Suppressor macrophage treated with lipopolysaccharide for 4 hours (primary cell): Measurements from ENCODE around the gene KLF9.
A peak's percentile ranks its signal among the peaks of the same experiment; 100 is the strongest.

Experiments used
- DNase-seq: peaks from one replicate; pipeline ENCODE4 v3.0.0-alpha.2; 2020

Gene KLF9

DNA sequence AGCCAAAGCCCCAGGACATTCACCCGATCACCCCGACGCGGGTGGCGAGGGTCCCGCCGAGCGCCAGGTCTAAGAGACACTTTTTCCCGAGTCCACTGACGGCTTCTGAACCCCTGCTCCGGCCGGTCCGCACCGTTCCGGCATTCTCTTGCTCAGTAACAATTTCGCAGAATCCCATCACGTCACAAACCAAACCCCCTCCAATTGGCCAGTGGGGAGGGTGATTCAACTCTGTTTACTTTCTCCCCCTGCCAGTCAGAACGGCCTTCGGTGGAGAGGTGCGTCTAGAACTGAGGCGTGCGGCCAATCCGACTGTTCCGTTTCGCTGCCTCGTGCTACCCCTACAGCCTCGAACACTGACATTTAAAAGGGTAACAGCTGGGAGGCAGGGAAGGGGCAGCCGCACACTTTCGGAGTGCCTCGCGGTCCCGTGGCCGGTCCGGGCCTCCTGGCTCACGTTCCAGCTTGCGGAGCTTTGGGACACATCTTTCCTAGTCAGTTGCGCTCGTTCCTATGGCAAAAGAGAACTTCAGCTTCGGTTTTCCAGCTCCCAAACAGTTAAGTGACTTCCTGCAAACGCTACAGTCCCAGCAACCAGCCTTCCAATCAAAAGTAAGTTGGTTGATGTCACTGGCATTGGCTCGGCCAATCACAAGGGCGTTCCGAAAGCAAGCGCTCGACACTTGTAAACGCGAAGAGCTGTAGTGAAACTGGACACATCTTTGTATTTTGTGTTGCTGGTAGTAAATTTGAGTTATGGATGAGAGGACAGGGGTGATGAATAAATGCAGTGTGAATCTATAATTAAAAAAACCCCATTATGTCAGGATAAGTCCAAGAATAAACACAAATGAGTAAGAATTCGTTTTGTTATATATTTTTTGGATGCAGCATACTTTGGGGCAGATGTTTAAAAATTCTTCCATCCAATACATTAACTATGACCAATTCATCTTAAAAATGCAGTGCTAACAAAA is at the start of gene KLF9:
Gene KLF9 (minus strand): TSS at position 859 of the 977 bp plus-strand sequence. CDS start 1,294 bp downstream, outside the sequence.
- peak; percentile 95 for DNase-seq

DNA sequence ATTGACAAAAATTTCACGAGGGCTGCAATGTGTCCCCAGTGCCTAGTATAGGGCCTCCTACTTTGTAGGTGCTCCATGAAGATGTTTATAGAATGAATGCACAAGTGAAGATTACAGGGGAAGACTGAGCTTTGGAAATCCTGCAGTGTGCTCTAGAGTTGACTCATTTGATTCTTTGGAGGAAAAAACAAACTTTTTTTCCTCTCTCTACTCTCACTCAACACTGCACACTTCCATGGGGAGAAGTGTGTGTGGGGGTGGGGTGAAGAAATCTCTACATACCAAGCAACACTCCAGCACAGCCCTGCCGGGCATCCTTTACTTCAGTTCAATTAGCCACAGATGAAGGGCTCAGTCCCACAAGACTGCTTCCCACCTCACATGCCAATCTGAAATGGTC is 49.4 kb upstream of the KLF9 start:
- DNase-seq = no peak

DNA sequence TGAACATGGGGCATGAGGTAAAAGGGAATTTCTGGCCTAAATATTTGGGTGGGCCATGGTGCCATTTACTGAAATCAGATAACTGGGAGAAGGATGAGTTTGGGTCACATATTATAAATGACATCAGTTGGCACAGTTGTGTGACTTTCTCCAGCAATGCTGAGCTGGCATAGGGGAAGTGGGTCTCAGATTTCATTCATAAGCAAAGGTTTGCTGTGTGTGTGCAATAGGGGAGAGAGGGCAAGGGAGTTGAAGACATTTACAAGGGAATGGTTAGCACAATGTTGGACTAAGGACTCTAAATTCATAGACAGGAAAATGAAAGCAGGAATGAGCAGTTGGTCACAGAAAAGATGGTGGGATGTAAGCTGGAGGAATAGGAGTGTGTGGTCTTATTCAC is 47.8 kb upstream of the KLF9 start:
- DNase-seq = no peak

DNA sequence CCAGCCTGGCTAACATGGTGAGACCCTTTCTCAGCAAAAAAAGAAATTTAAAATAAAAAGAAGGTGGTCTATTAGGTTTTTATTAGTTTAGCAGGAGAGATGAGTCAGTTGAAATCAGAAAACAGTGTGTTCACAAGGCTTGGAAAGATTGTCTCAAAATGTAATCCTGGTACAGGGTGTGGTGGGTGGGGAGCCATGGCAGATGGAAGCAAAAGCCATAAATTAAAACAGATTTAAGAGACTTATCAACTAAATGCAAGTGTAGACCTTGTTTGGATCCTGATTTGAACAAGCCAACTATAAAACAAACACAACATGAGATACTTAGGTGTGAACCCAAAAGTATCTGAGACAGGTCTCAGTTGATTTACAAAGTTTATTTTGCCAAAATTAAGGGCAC is 42.8 kb upstream of the KLF9 start:
- no peak for DNase-seq

DNA sequence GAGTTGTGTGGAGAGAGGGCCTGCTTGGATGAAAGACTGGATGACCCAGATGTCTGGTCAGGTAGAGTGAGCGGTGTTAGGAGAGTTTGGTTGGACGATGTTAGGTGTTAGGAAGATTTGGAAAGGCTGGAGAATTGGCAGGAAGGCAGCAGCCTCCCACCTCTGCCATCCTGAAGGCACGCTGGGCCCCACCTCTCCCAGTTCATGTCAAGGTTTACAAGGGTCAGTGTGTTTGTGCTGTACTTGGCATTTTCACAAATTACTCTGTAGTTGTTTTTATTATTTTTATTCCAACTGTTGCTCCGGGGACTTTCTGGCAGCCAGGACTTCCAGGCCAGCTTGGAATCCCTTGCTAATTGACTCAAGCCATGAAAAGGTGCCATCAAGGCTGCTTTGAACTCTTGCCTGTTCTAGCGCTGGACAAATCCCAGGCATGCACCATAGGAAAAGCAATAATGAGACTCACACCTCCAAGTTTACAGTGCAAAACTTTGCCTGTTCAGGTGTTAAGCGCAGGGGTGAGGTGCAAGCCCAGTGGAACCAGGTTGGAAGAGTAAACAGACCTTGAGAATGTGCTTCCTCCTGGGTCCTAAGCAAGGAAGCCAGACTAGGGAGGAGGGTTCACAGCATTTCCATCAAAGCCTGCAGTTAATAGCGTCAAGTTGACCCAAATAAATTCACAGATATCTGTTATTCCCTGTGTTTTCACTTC is 41.7 kb upstream of the KLF9 start:
- DNase-seq = no peak

DNA sequence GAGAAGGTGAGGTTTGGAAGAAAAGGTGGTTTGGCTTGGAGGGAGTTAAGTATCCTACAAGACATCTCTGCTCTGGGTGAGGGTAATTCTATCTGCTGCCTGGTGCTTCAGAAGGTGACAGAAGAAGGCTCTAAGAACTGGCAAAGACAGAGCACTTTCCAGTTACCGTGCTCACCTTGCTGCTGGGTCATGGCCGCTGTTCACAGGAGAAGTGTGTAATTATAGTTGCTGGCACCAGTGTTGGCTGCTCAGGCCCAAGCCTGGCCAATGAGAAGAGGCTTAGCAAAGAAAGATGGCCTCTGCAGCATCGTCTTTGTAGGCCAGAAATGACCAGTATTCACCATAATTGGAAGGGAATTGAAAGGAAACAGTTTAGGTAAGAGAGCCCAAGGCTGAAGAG is 37.9 kb upstream of the KLF9 start:
- DNase-seq = no peak

DNA sequence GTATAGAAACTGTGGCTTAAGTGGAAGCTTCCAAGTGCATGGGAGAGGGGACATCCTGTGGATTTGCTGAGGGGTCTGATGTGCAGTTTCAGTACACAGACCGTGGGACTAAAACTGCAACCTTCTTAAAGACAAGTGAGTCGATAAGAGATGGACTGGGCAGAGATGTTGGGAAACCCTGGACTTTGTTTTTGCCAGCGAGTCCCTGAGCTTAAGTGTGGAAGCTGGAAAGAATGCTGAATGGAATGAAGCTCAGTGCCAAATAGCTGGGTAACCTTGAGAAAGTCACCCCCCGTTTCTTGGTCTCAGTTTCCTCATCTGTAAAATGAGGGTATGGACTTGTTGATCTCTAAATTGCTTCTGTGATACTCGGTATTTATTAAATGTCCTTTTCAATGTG is 37.3 kb upstream of the KLF9 start:
- no peak for DNase-seq

DNA sequence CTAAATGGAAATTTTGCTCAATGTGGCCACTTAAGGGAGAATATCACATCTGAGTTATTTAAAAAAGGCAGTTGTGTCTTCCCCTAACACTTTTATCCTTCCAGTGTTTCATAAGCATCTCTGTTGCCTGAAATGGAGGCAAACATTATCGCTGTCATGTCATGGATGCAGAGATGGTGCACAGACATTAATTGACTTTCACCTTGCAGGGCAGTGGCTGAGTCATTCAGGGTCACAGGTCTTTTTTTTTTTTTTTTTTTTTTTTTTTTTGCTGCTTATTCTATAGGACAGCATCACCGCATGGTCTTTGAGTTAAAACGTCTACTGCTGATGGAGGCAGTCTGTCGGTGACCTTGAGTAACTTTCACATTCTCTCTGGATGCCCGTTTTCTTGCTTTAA is 36.3 kb upstream of the KLF9 start:
- no peak for DNase-seq

DNA sequence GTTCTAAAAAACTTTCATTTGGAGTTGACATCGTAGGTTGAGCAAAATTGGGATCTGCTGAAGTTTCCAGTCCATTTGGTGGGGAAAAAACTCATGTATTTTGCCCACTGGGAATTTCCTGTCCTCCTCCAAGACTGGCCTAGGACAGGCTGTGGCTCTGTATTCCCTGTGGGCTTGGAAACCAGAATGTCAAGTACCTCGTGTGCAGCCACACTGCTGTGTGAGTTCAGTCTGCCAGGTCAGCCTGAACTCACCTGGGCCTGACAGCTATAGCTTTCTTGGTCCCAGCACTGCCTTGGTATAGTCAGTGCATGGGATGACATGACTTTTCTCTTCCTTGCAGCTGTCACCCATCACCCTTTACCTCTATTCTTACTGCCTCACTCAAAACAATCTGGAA is 35.0 kb upstream of the KLF9 start:
- DNase-seq = no peak

DNA sequence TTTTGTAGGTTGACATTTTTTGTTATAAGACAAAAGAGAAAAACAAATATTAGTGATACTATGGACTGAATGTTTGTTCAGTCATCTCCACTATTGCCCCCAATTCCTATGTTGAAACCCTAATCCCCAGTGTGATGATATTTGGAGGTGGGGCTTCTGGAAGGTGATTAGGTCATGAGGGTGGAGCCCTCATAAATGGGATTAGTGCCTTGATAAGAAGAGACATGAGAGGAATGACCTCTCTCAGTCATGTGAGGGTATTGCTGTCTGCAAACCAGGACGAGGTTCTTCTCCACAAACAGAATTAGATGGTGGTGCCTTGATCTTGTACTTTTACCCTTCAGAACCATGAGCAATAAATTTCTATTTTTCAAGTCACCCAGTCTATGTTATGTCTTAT is 34.5 kb upstream of the KLF9 start:
- DNase-seq = no peak

DNA sequence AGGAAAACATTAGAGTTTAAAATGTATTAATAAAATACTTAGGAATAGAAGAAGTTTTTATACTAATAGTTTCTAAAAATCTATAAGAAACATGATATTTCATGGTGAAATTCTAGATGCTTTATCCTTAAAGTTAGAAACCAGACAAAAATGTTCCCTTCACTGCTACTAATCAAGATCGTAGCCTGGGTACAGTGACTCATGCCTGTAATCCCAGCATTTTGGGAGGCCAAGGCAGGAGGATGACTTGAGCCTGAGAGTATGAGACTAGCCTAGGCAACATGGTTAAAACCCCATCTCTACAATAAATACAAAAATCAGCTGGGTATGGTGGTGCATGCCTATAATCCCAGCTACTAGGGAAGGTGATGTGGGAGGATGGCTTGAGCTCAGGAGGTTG is 30.4 kb upstream of the KLF9 start:
- no peak for DNase-seq

DNA sequence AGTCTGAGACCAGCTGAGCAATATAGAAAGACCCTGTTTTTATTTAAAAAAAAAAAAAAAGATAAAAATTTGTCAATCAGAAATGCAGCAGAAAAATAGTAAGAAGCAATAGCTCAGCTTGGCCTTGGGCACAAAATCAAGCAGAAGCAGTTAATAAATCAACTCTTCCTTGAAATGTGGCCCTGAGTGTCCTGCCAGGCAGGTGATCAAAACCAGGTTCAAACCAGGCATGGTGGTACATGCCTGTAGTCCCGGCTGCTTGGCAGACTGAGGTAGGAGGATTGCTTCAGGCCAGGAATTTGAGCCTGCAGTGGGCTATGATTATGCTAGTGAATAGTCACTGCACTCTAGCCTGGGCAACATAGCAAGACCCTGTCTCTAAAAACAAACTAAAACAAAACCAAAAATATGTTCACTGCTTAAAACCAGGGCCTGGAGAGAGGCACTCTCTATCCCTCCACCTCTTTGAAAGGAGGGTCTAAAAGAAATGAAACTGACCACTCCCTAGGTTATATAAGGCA is 27.9 kb upstream of the KLF9 start:
- no peak for DNase-seq

DNA sequence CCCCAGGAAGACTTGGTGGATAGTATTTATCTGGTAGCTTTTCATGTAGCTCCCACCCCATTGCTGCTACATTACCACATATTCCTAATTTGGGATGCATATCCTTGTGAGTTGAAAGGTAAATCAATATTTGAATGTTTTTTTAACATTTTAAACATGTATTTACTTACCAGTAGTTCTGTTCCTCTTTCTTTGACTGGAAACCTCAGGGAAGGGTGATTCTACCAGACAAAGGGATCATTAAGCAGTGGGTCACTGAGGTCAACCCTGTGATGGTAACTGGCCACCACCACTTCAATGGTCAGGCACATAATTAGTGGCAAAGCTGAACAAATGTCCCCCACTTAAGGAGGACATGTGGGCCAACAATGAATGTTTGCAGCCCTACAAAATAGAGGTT is 27.2 kb upstream of the KLF9 start:
- no peak for DNase-seq

DNA sequence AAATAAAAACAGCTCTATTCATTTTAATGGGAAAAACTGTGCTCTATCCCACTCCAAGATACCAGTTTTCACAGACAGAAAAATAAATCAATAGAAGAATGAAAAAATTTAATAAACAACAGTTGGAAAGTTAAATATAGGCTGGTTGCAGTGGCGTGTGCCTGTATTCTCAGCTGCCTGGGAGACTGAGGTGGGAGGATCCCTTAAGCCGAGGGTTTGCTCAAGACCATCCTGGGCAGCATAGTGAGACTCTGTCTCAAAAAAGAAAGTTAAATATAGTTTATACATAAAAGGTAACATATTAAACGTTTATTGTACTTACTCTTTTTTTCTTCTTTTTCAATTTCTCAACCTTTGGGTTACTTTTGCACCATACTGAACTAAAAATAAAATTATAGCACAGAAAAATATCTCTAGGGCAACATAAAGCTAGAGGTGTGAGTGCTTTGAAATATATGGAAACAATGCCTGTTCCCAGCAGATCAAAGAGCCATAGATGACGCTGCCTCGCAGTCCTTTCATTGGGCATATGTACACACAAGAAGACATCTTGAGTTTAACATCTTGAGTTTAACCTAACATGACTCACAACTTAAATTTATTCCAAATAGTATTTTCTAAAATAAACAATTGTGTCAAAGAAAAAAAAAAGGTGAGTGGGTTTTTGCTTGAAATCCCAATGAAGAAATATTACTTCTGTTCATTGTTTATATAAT is 25.7 kb upstream of the KLF9 start:
- DNase-seq = no peak

DNA sequence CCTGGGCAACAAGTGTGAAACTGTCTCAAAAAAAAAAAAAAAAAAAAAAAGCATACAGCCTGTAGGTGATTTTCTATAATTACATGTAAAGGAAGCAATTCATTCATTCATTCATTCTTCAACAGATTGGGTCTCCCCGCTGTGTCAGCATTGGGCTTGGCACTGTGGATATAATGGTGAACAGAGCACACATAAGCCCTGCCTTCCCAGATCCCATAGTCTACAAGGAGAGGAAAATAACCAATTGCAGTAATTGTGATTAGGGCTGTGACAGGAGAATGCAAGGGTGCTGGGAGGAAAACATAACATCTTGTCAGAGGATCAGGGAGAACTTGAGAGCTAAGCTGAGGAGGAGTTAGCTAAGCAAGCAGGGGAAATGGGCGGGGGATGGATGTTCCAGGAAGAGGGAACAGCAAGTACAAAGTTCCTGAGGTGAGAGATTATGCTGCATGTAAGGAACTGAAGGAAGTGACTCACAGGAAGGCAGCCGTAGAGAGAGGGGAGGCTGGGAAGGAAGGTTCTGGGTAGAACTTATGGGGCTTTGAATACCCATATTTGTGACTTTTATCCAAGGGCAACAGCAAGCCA is 24.0 kb upstream of the KLF9 start:
- DNase-seq = peak; percentile 52

DNA sequence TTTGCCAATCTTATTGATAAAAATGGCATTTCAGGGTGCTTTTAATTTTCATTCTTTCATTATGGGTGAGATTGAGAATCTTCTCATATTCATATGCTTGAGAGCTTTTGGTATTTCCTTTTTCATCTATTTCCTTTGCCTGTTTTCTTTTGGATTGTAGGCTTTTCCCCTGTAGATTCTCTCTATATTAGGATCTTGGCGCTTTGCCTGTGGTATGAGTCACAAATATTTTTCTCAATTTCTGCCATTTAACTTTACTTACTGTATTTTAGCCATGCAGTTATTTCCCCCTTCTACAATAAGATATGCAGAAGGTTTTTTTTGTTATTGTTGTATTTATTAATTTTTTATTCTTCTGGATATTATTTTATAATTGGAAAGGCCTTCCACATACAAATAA is 21.5 kb upstream of the KLF9 start:
- DNase-seq = peak; percentile 43

DNA sequence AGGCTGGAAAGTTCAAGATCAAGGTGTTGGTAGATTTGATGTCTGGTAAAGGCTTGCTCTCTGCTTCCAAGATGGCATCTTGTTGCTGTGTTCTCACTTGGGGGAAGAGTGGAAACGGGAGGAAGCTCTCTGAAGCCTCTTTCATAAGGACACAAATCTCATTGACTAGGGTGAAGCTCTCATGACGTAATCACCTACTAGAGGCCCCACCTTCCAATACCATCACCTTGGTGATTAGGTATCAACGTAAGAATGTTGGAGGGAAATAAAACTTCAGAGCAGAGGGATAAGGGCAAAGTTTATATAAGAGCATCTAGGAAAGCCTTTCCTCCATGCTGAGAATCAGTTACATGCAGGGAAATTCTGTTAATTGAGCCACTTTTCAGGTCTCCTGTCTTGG is 15.4 kb upstream of the KLF9 start:
- DNase-seq = no peak

DNA sequence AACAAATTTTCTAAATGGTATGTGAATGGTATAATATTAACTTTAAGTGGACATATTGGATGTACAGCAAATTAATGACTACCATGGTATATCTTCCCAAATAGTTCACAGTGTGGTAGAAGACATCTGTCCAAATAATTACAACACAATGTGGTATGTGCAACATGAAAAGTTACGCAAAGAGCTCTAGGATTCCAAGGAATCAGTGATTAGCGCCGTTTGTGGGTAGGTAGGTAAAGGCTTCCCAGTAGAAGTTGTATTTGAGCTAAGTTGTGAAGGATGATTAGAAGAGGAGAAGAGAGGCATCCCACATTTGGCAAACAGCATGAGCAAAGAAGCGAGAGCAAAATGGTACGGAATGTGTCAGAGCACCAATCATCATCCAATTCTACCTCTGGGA is 14.3 kb upstream of the KLF9 start:
- DNase-seq = no peak

DNA sequence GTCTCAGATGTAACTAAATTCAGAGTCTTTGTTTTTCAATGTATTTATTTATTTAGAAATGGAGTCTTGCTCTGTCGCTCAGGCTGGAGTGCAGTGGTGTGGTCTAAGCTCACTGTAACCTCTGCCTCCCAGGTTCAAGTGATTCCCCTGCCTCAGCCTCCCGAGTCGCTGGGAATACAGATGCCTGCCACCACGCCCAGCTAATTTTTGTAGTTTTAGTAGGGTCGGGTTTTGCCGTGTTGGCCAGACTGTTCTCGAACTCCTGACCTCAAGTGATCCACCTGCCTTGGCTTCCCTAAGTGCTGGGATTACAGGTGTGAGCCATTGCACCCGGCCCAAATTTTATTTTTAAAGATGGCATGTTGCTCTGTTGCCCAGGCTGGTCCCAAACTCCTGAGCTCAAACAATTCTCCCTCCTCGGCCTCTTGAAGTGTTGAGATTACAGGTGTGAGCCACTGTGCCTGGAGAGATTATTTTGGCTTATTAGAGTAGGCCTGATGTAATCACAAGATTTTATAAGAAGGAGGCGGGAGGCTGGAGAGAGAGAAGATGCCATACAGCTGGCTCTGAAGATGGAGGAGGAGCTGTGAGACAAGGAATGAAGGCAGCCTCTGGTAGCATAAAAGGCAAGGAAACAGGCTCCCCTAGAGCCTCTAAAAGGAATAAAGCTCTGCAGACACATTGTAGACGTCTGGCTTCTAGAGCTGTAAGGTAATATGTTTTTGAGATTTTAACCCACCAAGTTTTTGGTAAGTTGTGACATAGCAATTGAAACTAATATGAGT is 12.9 kb upstream of the KLF9 start:
- DNase-seq = no peak

DNA sequence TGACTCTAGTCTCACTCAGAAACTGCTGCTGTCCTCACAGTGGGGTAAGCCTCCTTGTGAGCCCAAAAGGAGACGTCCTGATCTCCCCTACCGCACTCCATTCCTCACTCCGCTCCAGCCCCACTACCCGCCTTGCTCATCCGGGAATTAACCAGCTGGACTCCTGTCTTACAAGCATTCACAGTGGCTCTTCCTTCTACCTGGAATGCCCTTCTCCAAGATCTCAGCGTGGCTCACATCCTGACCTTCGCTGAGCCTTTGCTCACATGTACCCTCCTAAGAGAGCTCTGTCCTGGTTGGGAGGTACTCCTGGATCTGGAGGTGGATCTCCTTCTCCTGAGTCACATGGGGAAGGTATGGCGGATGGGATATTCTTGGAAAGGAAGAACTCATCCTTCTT is 10.7 kb upstream of the KLF9 start:
- no peak for DNase-seq

DNA sequence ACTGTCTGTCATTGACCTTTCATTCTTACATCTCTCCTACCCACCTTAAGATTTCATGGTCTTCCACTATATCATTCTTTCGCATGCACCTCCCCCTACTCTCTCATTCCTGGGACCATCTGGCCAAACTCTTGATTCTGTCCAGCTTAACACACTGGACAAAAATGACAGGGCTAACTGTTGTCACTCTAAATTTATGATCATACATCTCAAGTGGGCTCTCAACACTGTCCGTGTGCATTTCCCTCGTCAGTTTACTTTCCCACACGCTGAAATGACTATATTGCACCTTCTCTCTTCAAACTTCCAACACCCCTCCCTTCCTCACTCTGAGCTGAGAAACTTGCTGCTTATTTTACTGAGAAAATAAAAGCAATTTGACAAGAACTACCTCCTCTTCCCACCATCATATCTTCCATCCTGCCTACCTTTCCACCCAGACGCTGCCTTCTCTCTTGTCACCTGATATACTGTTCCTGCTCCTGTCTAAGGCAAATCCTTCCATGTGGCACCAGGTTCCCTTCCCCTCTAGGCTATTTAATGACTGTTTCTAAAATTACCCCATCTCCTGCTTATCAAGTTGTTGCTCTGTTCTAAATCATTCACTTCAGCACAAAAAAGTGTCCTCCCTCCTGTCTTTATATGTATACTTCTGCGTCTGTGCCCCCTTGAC is 8.1 kb upstream of the KLF9 start:
- no peak for DNase-seq
